Measurements from ENCODE around the gene LILRB1. TPM values are rescaled to one million over a fixed set of nuclear protein-coding genes. Genes with fewer than 3 reads are reported as not detected.

Gene LILRB1
- total RNA-seq, 2 experiments from 2014 or later = 1.2 to 1.6 TPM

- no peaks in the 10 kb centered on the region for H3K4me1 Mint-ChIP-seq (ENCODE audit: low read depth)
- ChIA-PET POLR2A (no interaction called here), CTCF (no interaction called here)
- no peak for TF ChIP-seq CTCF (IDR thresholded peaks at IDR 0.05)
- intact Hi-C loops (cut with micrococcal nuclease) = no loop called here
- no peak overlapping the region for H3K27ac Mint-ChIP-seq
- H3K27me3 Mint-ChIP-seq = peaks cover 5% of the 10 kb centered on the region
- no peak for ATAC-seq
- DNase-seq = no peak
- no peaks in the 10 kb centered on the region for H3K36me3 Mint-ChIP-seq (ENCODE audit: low read depth)
- no peak overlapping the region for H3K4me3 Mint-ChIP-seq
- no peaks in the 10 kb centered on the region for H3K9me3 Mint-ChIP-seq
Observed at GRCh38 chr19:54650108-54650655, 19.9 kb downstream of the LILRB1 start.

- DNase-seq = no peak
- Mint-ChIP-seq H3K36me3 (ENCODE audit: low read depth) (no peaks in the 10 kb centered on the region), H3K4me3 (no peak overlapping the region), H3K27ac (no peak overlapping the region), H3K27me3 (peaks cover 7% of the 10 kb centered on the region), H3K9me3 (no peaks in the 10 kb centered on the region), H3K4me1 (ENCODE audit: low read depth) (no peaks in the 10 kb centered on the region)
- no peak for ATAC-seq
- peak; percentile 88 for TF ChIP-seq CTCF (IDR thresholded peaks at IDR 0.05)
- intact Hi-C loops (cut with micrococcal nuclease) = no loop called here
- CTCF ChIA-PET = interaction anchor here (1.1 to 3.5 kb wide), 12 partner anchors 14 to 180 kb away, joined by 3 to 40 read pairs (median 4); partner anchors contain the start of genes CDC42EP5 and LILRB1
- POLR2A ChIA-PET = interaction anchor here (0.6 kb wide), 1 partner anchor 629 kb away, joined by 3 read pairs; no protein-coding TSS in a partner anchor
Observed at GRCh38 chr19:54653181-54653809, 23.0 kb downstream of the LILRB1 start.

GRCh38 chr19:54654447-54655321 is 24.4 kb downstream of the LILRB1 start:
- Mint-ChIP-seq H3K4me1 (ENCODE audit: low read depth) (no peaks in the 10 kb centered on the region), H3K9me3 (no peaks in the 10 kb centered on the region), H3K27me3 (peaks cover 15% of the 10 kb centered on the region), H3K36me3 (ENCODE audit: low read depth) (no peaks in the 10 kb centered on the region), H3K27ac (no peak overlapping the region), H3K4me3 (no peak overlapping the region)
- no peak for ATAC-seq
- POLR2A ChIA-PET = no interaction called here
- DNase-seq = no peak
- CTCF ChIA-PET = interaction anchor here (0.9 to 3.5 kb wide), 6 partner anchors 16 to 181 kb away, joined by 3 to 40 read pairs (median 5); partner anchors contain the start of gene CDC42EP5
- no peak for TF ChIP-seq CTCF (IDR thresholded peaks at IDR 0.05)
- intact Hi-C loops (cut with micrococcal nuclease) = no loop called here

GRCh38 chr19:54659300-54659699 is 29.0 kb downstream of the LILRB1 start:
- Mint-ChIP-seq H3K9me3 (no peaks in the 10 kb centered on the region), H3K4me1 (ENCODE audit: low read depth) (no peaks in the 10 kb centered on the region), H3K27ac (no peak overlapping the region), H3K36me3 (ENCODE audit: low read depth) (no peaks in the 10 kb centered on the region), H3K4me3 (no peak overlapping the region), H3K27me3 (peaks cover 21% of the 10 kb centered on the region)
- CTCF ChIA-PET = no interaction called here
- POLR2A ChIA-PET = no interaction called here
- intact Hi-C loops (cut with micrococcal nuclease) = no loop called here
- no peak for TF ChIP-seq CTCF (IDR thresholded peaks at IDR 0.05)
- no peak for DNase-seq
- ATAC-seq = no peak

- H3K4me1 Mint-ChIP-seq (ENCODE audit: low read depth) = no peaks in the 10 kb centered on the region
- ATAC-seq (no peak), DNase-seq (no peak)
- CTCF ChIA-PET = no interaction called here
- no peak overlapping the region for H3K4me3 Mint-ChIP-seq
- H3K9me3 Mint-ChIP-seq = no peaks in the 10 kb centered on the region
- TF ChIP-seq CTCF (IDR thresholded peaks at IDR 0.05) = no peak
- H3K27ac Mint-ChIP-seq = no peak overlapping the region
- no peaks in the 10 kb centered on the region for H3K36me3 Mint-ChIP-seq (ENCODE audit: low read depth)
- intact Hi-C loops (cut with micrococcal nuclease) = no loop called here
- POLR2A ChIA-PET = no interaction called here
- peaks cover 19% of the 10 kb centered on the region for H3K27me3 Mint-ChIP-seq
Observed at GRCh38 chr19:54660306-54660705, 30.0 kb downstream of the LILRB1 start.

Data from activated CD8-positive, alpha-beta T cell treated with anti-CD3 and anti-CD28 coated beads for 36 hours (primary cell).